HepG2 (cell line): ENCODE data around the gene NAA25. TPM values are rescaled to one million over a fixed set of nuclear protein-coding genes. Genes with fewer than 3 reads are reported as not detected.

Experiments
- ATAC-seq: fragments of 200-7000 bp; cut with Tn5 transposase; 3 replicates; pipeline ENCODE4 v1.9.1; 2020; ENCODE audit warnings: mild to moderate bottlenecking, moderate library complexity
- BruUV-seq: library from RNA; stranded (reverse); fragments of 400-500 nt; replicated peaks from 2 replicates; lab custom pipeline; 2021; lab: Mats Ljungman, UMichigan
- CTCF ChIA-PET: fragments of 300-600 bp; formaldehyde crosslinking; extraction: SDS; loops from one replicate; lab custom pipeline; 2021; ENCODE audit warnings: low total read pairs, inconsistent platforms, low intra/inter-chr PET ratio; lab: Yijun Ruan, JAX
- POLR2A ChIA-PET: fragments of 350-600 bp; sonication (Branson Sonifier 250); formaldehyde crosslinking; loops from one replicate; lab custom pipeline; 2020; ENCODE audit warnings: antibody characterized with exemption, inconsistent platforms; lab: Yijun Ruan, JAX
- DNase-seq: peaks from one replicate; pipeline ENCODE4 v3.0.0-alpha.2; 2015; ENCODE audit warnings: low spot score
- FAIRE-seq: peaks from 3 replicates; lab custom pipeline; 2011; peaks lifted over from hg19 to GRCh38; lab: Jason Lieb, UNC
- H2AFZ ChIP-seq: one replicate; pipeline ENCODE4 v1.6.1; 2011; ENCODE audit warnings: low read length, inconsistent platforms
- H3K27ac ChIP-seq: fragments of 300-600 bp; 3 replicates; pipeline ENCODE4 v1.8.0; 2011; ENCODE audit warnings: mixed run types, mild to moderate bottlenecking, mixed read lengths, low read length, inconsistent platforms; ENCODE audit not compliant: insufficient read depth; ENCODE audit errors: extremely low read length
- H3K27me3 ChIP-seq, 2 experiments: fragments of 200-600 bp in 1 of 2; 2 replicates in 1 of 2; 3 replicates in 1 of 2; pipeline versions ENCODE4 v1.6.0 to v1.8.0; 2011; ENCODE audit warnings: low read length in 2 of 2, mild to moderate bottlenecking in 2 of 2, moderate library complexity in 2 of 2, inconsistent platforms in 1 of 2; ENCODE audit not compliant: insufficient read depth in 2 of 2, control insufficient read depth in 1 of 2
- H3K36me3 ChIP-seq, 2 experiments: fragments of 200-600 bp in 1 of 2; replicated peaks in 1 of 2; 2 replicates in 1 of 2; 3 replicates in 1 of 2; pipeline versions ENCODE4 v1.5.1 to v1.8.0; 2011; ENCODE audit warnings: low read length in 2 of 2, inconsistent platforms in 1 of 2; ENCODE audit not compliant: insufficient read depth in 2 of 2, control insufficient read depth in 1 of 2
- H3K4me1 ChIP-seq: 2 replicates; pipeline ENCODE4 v1.5.1; 2012; ENCODE audit warnings: low read length, inconsistent platforms; ENCODE audit not compliant: insufficient read depth
- H3K4me2 ChIP-seq: 2 replicates; pipeline ENCODE4 v1.6.0; 2011; ENCODE audit warnings: low read depth, low read length, inconsistent platforms
- H3K4me3 ChIP-seq, 3 experiments: fragments of 200-600 bp in 1 of 3; sonication (generic), shearing (Covaris generic) in 1 of 3; replicated peaks in 1 of 3; 2 replicates each; pipeline ENCODE4 v1.5.1; 2011 to 2016; ENCODE audit warnings: low read length in 3 of 3, inconsistent platforms in 2 of 3, low read depth in 2 of 3, mild to moderate bottlenecking in 2 of 3, control low read depth in 1 of 3, mixed read lengths in 1 of 3; ENCODE audit not compliant: insufficient read depth in 1 of 3
- H3K79me2 ChIP-seq: one replicate; pipeline ENCODE4 v1.6.1; 2011; ENCODE audit warnings: low read length, inconsistent platforms; ENCODE audit not compliant: insufficient read depth
- H3K9ac ChIP-seq: 2 replicates; pipeline ENCODE4 v1.6.0; 2011; ENCODE audit warnings: mild to moderate bottlenecking, low read depth, low read length, inconsistent platforms; ENCODE audit not compliant: insufficient read depth
- H3K9me3 ChIP-seq: 2 replicates; pipeline ENCODE4 v1.5.1; 2012; ENCODE audit warnings: mild to moderate bottlenecking, low read length
- H4K20me1 ChIP-seq: 2 replicates; pipeline ENCODE4 v1.6.0; 2011; ENCODE audit warnings: inconsistent platforms, mild to moderate bottlenecking, low read length, moderate library complexity; ENCODE audit not compliant: insufficient read depth
- FLYWCH1 ChIP-seq: sonication (generic); formaldehyde crosslinking; IDR thresholded peaks from 2 replicates; pipeline ENCODE4 v1.8.1; 2023; ENCODE audit warnings: mild to moderate bottlenecking, missing genetic modification reagents
- FOSL2 ChIP-seq: sonication (generic); formaldehyde crosslinking; IDR thresholded peaks from 2 replicates; pipeline ENCODE4 v1.4.0; 2020; ENCODE audit warnings: missing genetic modification reagents
- FOXK2 ChIP-seq: fragments of 450-650 bp; IDR thresholded peaks from 2 replicates; pipeline ENCODE4 v1.6.1; 2016
- RBM22 ChIP-seq: fragments of 200-400 bp; formaldehyde crosslinking; optimal IDR thresholded peaks from 2 replicates; pipeline ENCODE3; 2017; ENCODE audit warnings: mild to moderate bottlenecking, low read length, moderate library complexity
- ZNF251 ChIP-seq: sonication (generic); formaldehyde crosslinking; IDR thresholded peaks from 2 replicates; pipeline ENCODE4 v1.9.0; 2021; ENCODE audit warnings: mild to moderate bottlenecking, missing genetic modification reagents
- ZNF720 ChIP-seq: sonication (generic); formaldehyde crosslinking; IDR thresholded peaks from 2 replicates; pipeline ENCODE4 v1.4.0; 2020; ENCODE audit warnings: missing genetic modification reagents
- ZNF776 ChIP-seq: sonication (generic); formaldehyde crosslinking; IDR thresholded peaks from 2 replicates; pipeline ENCODE4 v1.4.0; 2020; ENCODE audit warnings: mild to moderate bottlenecking, missing genetic modification reagents
- WGBS: methylation state at CpG from one replicate; pipeline ENCODE4 v1.1.6; 2017; ENCODE audit warnings: low lambda C conversion rate; 5-methylcytosine and 5-hydroxymethylcytosine counted together
- in situ Hi-C: cut with HindIII; loops from 2 replicates; pipeline ENCODE4 v1.10.0; 2017; ENCODE audit warnings: low pct_unique_long_range_greater_than_20kb; ENCODE audit not compliant: extremely low pct_ligation_motif_present
- intact Hi-C: fragments of 100-400 bp; cut with micrococcal nuclease; formaldehyde crosslinking; loops from one replicate; pipeline ENCODE4 v1.10.0; 2022; ENCODE audit not compliant: unreplicated experiment
- polyA plus RNA-seq, 8 experiments: library from polyadenylated mRNA; depleted of rRNA in 3 of 8; stranded (reverse) in 7 of 8; unstranded in 1 of 8; fragments of >200 nt; fragmentation: Illumina TruSeq in 4 of 8; extraction: Trizol in 4 of 8; gene quantifications; 2 replicates each; pipeline versions ENCODE4 v1.2.1 to v1.2.3, GENCODE V29; 2011 to 2016; ENCODE audit warnings: low read depth in 4 of 8, missing spikeins in 1 of 8, mixed read lengths in 1 of 8; ENCODE audit not compliant: insufficient read depth in 1 of 8
- total RNA-seq, 5 experiments: library from RNA; depleted of rRNA; stranded (reverse); fragments of >200 nt; fragmentation: Illumina TruSeq; extraction: Trizol; gene quantifications; 2 replicates each; pipeline ENCODE4 v1.2.3, GENCODE V29; 2016; ENCODE audit warnings: low read depth in 1 of 5
- TF ChIP-seq, protein P1 (sequence below): sonication (generic); formaldehyde crosslinking; conservative IDR thresholded peaks from 2 replicates; pipeline ENCODE4 v1.4.0; 2020; ENCODE audit warnings: mild to moderate bottlenecking, missing genetic modification reagents, moderate library complexity

Gene NAA25
- total and polyA plus RNA-seq, 2 of the 13 experiments (the other 11 are each of a cell fraction or from before 2014, with no cell fraction given) = 11.4 to 32.0 TPM

DNA sequence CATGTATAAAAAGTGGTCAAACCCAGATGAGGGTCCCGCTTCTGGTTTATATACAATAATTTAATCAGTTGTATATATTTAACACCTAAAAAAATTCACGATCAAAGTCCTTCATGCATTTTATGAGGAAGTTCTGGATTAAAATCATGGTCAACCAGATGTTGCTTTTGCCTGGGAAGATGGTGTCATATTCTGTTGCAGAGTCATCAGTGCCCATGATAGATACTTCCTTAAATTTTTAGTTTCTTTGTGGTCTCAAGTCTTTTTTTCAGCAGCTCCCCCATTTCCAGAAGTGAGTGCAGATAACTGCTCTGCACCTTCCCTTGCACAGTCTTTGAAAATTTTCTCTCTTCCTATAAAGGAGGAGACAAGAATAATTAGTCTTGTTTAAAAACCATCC lies 79.3 kb downstream of the NAA25 start (continued):
- TF ChIP-seq, protein P1, sequence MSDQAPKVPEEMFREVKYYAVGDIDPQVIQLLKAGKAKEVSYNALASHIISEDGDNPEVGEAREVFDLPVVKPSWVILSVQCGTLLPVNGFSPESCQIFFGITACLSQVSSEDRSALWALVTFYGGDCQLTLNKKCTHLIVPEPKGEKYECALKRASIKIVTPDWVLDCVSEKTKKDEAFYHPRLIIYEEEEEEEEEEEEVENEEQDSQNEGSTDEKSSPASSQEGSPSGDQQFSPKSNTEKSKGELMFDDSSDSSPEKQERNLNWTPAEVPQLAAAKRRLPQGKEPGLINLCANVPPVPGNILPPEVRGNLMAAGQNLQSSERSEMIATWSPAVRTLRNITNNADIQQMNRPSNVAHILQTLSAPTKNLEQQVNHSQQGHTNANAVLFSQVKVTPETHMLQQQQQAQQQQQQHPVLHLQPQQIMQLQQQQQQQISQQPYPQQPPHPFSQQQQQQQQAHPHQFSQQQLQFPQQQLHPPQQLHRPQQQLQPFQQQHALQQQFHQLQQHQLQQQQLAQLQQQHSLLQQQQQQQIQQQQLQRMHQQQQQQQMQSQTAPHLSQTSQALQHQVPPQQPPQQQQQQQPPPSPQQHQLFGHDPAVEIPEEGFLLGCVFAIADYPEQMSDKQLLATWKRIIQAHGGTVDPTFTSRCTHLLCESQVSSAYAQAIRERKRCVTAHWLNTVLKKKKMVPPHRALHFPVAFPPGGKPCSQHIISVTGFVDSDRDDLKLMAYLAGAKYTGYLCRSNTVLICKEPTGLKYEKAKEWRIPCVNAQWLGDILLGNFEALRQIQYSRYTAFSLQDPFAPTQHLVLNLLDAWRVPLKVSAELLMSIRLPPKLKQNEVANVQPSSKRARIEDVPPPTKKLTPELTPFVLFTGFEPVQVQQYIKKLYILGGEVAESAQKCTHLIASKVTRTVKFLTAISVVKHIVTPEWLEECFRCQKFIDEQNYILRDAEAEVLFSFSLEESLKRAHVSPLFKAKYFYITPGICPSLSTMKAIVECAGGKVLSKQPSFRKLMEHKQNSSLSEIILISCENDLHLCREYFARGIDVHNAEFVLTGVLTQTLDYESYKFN (CRISPR knock-in tag) = no peak
- no peak for TF ChIP-seq ZNF720 (CRISPR knock-in tag)
- no peak for TF ChIP-seq ZNF251 (CRISPR knock-in tag)
- TF ChIP-seq FOXK2 = no peak
- no peak for TF ChIP-seq FOSL2 (CRISPR knock-in tag)

DNA sequence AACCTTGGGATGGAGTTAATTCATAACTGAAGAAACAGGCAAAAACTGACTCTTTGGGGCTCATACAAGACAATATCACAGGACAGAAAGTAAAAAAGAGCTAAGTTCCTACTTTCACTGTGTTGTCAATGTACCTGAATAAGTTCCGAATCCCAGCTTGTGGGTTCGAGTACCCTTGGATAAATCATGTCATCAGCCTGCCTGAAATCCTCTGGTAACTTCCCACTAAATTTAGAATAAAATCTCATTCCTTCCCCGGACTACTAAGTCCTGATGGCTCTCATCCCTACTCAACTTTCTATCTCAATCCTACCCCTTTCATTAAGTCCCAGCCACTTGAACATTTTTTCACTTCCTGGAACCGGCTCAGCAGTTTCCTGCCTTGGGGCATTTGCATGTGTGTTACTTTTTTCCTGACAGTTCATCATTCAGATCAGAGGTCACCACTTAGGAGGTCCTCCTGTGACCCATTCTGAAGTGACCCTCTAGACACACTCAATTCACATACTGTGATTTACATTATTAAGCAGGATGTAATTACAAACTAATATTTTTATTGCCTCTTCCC lies 82.7 kb downstream of the NAA25 start:
- H3K9ac ChIP-seq = no peak overlapping the region
- no peak overlapping the region for H2AFZ ChIP-seq
- H3K27me3 ChIP-seq = no peaks in the 10 kb centered on the region
- POLR2A ChIA-PET = interaction anchor here (1.2 to 5.8 kb wide), 2 partner anchors 13 to 80 kb away, joined by 3 to 62 read pairs; partner anchors contain the start of genes ERP29 and TMEM116
- peaks cover 3% of the 10 kb centered on the region for H3K79me2 ChIP-seq
- FAIRE-seq = no peak
- 95% methylated on average over 4 of the region's 4 CpGs for WGBS
- H3K9me3 ChIP-seq = no peaks in the 10 kb centered on the region
- CTCF ChIA-PET = no interaction called here
- in situ Hi-C loops (no loop called here), intact Hi-C loops (no loop called here)
- H3K4me2 ChIP-seq = no peak overlapping the region
- no peak for DNase-seq
- H3K4me1 ChIP-seq = no peaks in the 10 kb centered on the region
- peak; percentile 92 for TF ChIP-seq RBM22
- no peak for TF ChIP-seq FLYWCH1 (CRISPR knock-in tag)
- no peak for TF ChIP-seq ZNF776 (CRISPR knock-in tag)
- peaks cover 7% of the 10 kb centered on the region; the same call in 1 of the 2 replicates for H4K20me1 ChIP-seq
- H3K4me3 ChIP-seq = no peak overlapping the region
- peak; percentile 17; the same call in 1 of the 3 replicates for ATAC-seq
- H3K36me3 ChIP-seq = peaks cover 22 to 57% of the 10 kb centered on the region in 2 experiments
- no peak overlapping the region for H3K27ac ChIP-seq
- no TSS peak for BruUV-seq
